ENCODE data around the gene EPB41L4A.

GRCh38 chr5:112329419-112330090 lies 89.5 kb downstream of the EPB41L4A start:
- TF ChIP-seq CTCF (IDR thresholded peaks at IDR 0.05) (no peak), POLR2A (IDR thresholded peaks at IDR 0.05) (no peak)

All from lower leg skin (tissue), 3 donors.